GM23338 (cell line): ENCODE data around the gene ADGRV1. TPM values are rescaled to one million over a fixed set of nuclear protein-coding genes. Genes with fewer than 3 reads are reported as not detected.
A peak's percentile ranks its signal among the peaks of the same experiment; 100 is the strongest.
"Not testable (repeated sequence)": the region's sequence is repeated elsewhere in the genome, so short reads cannot be mapped to it uniquely, and the experiment has no call there.

Source experiments
- ATAC-seq: fragments of 200-7000 bp; cut with Tn5 transposase; 3 replicates; pipeline ENCODE4 v1.9.1; 2020
- DNase-seq: peaks from one replicate; pipeline ENCODE4 v3.0.0-alpha.2; 2015; ENCODE audit warnings: low spot score
- H2AFZ ChIP-seq: fragments of 200-600 bp; sonication (generic); 2 replicates; pipeline ENCODE4 v1.8.0; 2016; ENCODE audit warnings: antibody characterized with exemption, mild to moderate bottlenecking, moderate library complexity
- H3F3A ChIP-seq: fragments of 200-600 bp; sonication (generic); replicated peaks from 2 replicates; pipeline ENCODE4 v1.8.0; 2017; ENCODE audit warnings: antibody characterized with exemption, mixed run types, low read depth
- H3K27ac ChIP-seq: fragments of 200-600 bp; sonication (generic); 2 replicates; pipeline ENCODE4 v1.6.1; 2016; ENCODE audit warnings: low read depth
- H3K27me3 ChIP-seq: fragments of 200-600 bp; sonication (generic); 2 replicates; pipeline ENCODE4 v1.8.0; 2016; ENCODE audit warnings: mild to moderate bottlenecking, mixed run types, moderate library complexity; ENCODE audit not compliant: insufficient read depth
- H3K36me3 ChIP-seq: fragments of 200-600 bp; sonication (generic); 2 replicates; pipeline ENCODE4 v1.8.0; 2016; ENCODE audit warnings: mild to moderate bottlenecking; ENCODE audit not compliant: insufficient read depth
- H3K4me1 ChIP-seq: fragments of 200-600 bp; sonication (generic); 2 replicates; pipeline ENCODE4 v1.8.0; 2016; ENCODE audit warnings: mild to moderate bottlenecking, moderate library complexity; ENCODE audit not compliant: insufficient read depth
- H3K4me2 ChIP-seq: fragments of 200-600 bp; sonication (generic); 2 replicates; pipeline ENCODE4 v1.7.1; 2017; ENCODE audit warnings: mixed run types
- H3K4me3 ChIP-seq: fragments of 200-600 bp; sonication (generic); 2 replicates; pipeline ENCODE4 v1.6.1; 2016; ENCODE audit warnings: mixed run types
- H3K79me2 ChIP-seq: fragments of 200-600 bp; sonication (generic); replicated peaks from 2 replicates; pipeline ENCODE4 v1.8.0; 2017; ENCODE audit warnings: mild to moderate bottlenecking; ENCODE audit not compliant: insufficient read depth
- H3K9me2 ChIP-seq: fragments of 200-600 bp; sonication (generic); 2 replicates; pipeline ENCODE4 v1.8.0; 2017; ENCODE audit not compliant: insufficient read depth
- H4K20me1 ChIP-seq: fragments of 200-600 bp; sonication (generic); replicated peaks from 2 replicates; pipeline ENCODE4 v1.8.0; 2017; ENCODE audit warnings: mild to moderate bottlenecking; ENCODE audit not compliant: insufficient read depth
- H3K27ac Mint-ChIP-seq: 2 replicates; pipeline ENCODE4 v1.8.0; 2020; ENCODE audit warnings: inconsistent platforms, mild to moderate bottlenecking, moderate library complexity, mixed read lengths
- H3K27me3 Mint-ChIP-seq: 3 replicates; pipeline ENCODE4 v1.8.0; 2022; ENCODE audit warnings: low read depth, mild to moderate bottlenecking, moderate library complexity, mixed read lengths, inconsistent platforms; ENCODE audit not compliant: insufficient read depth, poor library complexity
- H3K36me3 Mint-ChIP-seq: 3 replicates; pipeline ENCODE4 v1.8.0; 2021; ENCODE audit warnings: low read depth, mild to moderate bottlenecking, inconsistent platforms, moderate library complexity, mixed read lengths
- H3K4me1 Mint-ChIP-seq: 3 replicates; pipeline ENCODE4 v1.8.0; 2020; ENCODE audit warnings: mild to moderate bottlenecking, inconsistent platforms, mixed read lengths
- H3K4me3 Mint-ChIP-seq: 3 replicates; pipeline ENCODE4 v1.8.0; 2021; ENCODE audit warnings: moderate library complexity, mild to moderate bottlenecking, inconsistent platforms, mixed read lengths
- H3K9me3 Mint-ChIP-seq: 3 replicates; pipeline ENCODE4 v1.8.0; 2020; ENCODE audit warnings: moderate library complexity, mild to moderate bottlenecking, inconsistent platforms, mixed read lengths
- ZNF114 ChIP-seq: fragments of 250-450 bp; sonication (Bioruptor Pico); IDR thresholded peaks from 2 replicates; pipeline ENCODE4 v1.5.0; 2020; ENCODE audit warnings: mild to moderate bottlenecking, moderate library complexity
- polyA plus RNA-seq: library from polyadenylated mRNA; unstranded; fragments of >200 nt; fragmentation: Nextera tagmentation; extraction: Ambion mirVana; gene quantifications from 2 replicates; pipeline ENCODE4 v1.2.1, GENCODE V29; 2016
- total RNA-seq: library from RNA; depleted of rRNA; stranded (reverse); fragments of >200 nt; shearing (Covaris generic); gene quantifications from 2 replicates; pipeline ENCODE4 v1.2.3, GENCODE V29; 2014
- TF ChIP-seq, protein P1 (sequence below), 2 experiments: fragments of 200-600 bp in 1 of 2; sonication (generic) in 1 of 2; conservative IDR thresholded peaks; 2 replicates each; pipeline versions ENCODE4 v1.5.1 to v1.6.1; 2016 to 2017; ENCODE audit warnings: antibody characterized with exemption in 2 of 2, low read depth in 2 of 2, mild to moderate bottlenecking in 2 of 2, moderate library complexity in 1 of 2
- TF ChIP-seq, protein P2 (sequence below): fragments of 250-450 bp; sonication (Bioruptor Pico); IDR thresholded peaks from 2 replicates; pipeline ENCODE4 v1.5.0; 2020; ENCODE audit warnings: mild to moderate bottlenecking, moderate library complexity

The ADGRV1 gene
- total and polyA plus RNA-seq, 2 experiments from 2014 or later: 46.1 to 149 TPM

DNA sequence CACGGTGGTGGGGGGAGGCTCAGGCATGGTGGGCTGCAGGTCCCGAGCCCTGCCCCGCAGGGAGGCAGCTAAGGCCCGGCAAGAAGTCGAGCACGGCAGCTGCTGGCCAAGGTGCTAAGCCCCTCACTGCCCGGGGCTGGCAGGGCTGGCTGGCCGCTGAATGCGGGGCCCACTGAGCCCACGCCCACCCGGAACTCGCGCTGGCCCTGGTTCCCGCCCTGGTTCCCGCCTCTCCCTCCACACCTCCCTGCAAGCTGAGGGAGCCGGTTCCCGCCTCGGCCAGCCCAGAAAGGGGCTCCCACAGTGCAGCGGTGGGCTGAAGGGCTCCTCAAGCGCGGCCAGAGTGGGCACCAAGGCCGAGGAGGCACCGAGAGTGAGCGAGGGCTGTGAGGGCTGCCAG lies 289.0 kb downstream of the ADGRV1 start:
- not testable (repeated sequence) for ATAC-seq, H3F3A ChIP-seq, H3K27ac Mint-ChIP-seq, H3K27me3 Mint-ChIP-seq, H3K4me2 ChIP-seq, H3K4me1 ChIP-seq, DNase-seq, H3K27me3 ChIP-seq, H3K9me2 ChIP-seq, H3K36me3 ChIP-seq, H3K4me3 Mint-ChIP-seq, H2AFZ ChIP-seq, H3K4me1 Mint-ChIP-seq, H4K20me1 ChIP-seq, H3K27ac ChIP-seq, H3K79me2 ChIP-seq, H3K4me3 ChIP-seq
- peaks cover 15% of the 10 kb centered on the region for H3K9me3 Mint-ChIP-seq
- peaks cover 29% of the 10 kb centered on the region for H3K36me3 Mint-ChIP-seq

DNA sequence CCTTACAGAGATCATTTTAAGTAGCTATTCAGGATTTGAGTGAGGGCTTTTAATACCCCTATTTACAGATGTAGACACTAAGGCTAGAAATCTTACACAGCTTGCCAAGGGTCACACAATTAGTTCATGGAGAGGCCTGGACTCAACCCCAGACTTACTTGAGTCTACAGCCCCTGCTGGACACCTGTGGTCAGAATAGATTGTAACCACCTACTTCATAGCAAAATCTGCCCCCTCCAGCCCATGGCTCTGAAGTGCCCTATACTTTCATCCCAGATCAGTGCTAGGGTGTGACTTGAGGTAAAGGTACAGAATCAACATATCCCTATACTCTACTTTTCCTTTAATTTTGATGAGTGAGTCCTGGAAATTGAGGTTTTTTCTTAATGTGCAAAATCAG lies 291.3 kb downstream of the ADGRV1 start:
- no peak overlapping the region for H3K4me3 ChIP-seq
- Mint-ChIP-seq H3K4me1 (no peaks in the 10 kb centered on the region), H3K9me3 (peaks cover 15% of the 10 kb centered on the region), H3K36me3 (peaks cover 26% of the 10 kb centered on the region), H3K27ac (no peak overlapping the region), H3K27me3 (no peaks in the 10 kb centered on the region), H3K4me3 (no peak overlapping the region)
- no peaks in the 10 kb centered on the region; the same call in 1 of the 2 replicates for H4K20me1 ChIP-seq
- H3K4me2 ChIP-seq: no peak overlapping the region
- H3K9me2 ChIP-seq: no peaks in the 10 kb centered on the region
- no peak overlapping the region for H3K27ac ChIP-seq
- no peaks in the 10 kb centered on the region for H3K4me1 ChIP-seq
- peaks cover 4% of the 10 kb centered on the region; the same call in 1 of the 2 replicates for H3K36me3 ChIP-seq
- no peak overlapping the region for H2AFZ ChIP-seq
- DNase-seq (no peak), ATAC-seq (peak; percentile 35; the same call in 2 of the 3 replicates)
- H3K79me2 ChIP-seq: no peaks in the 10 kb centered on the region
- H3K27me3 ChIP-seq: no peaks in the 10 kb centered on the region
- TF ChIP-seq ZNF114 (CRISPR knock-in tag): no peak
- TF ChIP-seq, protein P1, sequence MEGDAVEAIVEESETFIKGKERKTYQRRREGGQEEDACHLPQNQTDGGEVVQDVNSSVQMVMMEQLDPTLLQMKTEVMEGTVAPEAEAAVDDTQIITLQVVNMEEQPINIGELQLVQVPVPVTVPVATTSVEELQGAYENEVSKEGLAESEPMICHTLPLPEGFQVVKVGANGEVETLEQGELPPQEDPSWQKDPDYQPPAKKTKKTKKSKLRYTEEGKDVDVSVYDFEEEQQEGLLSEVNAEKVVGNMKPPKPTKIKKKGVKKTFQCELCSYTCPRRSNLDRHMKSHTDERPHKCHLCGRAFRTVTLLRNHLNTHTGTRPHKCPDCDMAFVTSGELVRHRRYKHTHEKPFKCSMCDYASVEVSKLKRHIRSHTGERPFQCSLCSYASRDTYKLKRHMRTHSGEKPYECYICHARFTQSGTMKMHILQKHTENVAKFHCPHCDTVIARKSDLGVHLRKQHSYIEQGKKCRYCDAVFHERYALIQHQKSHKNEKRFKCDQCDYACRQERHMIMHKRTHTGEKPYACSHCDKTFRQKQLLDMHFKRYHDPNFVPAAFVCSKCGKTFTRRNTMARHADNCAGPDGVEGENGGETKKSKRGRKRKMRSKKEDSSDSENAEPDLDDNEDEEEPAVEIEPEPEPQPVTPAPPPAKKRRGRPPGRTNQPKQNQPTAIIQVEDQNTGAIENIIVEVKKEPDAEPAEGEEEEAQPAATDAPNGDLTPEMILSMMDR (conservative IDR thresholded peaks at IDR 0.05; ENCODE audit: low read depth in 2 of 2): 0 out of 4 replicates have a peak, but pooled peaks of 1 of the 2 experiments have one; percentile 12
- no peaks in the 10 kb centered on the region for H3F3A ChIP-seq

DNA sequence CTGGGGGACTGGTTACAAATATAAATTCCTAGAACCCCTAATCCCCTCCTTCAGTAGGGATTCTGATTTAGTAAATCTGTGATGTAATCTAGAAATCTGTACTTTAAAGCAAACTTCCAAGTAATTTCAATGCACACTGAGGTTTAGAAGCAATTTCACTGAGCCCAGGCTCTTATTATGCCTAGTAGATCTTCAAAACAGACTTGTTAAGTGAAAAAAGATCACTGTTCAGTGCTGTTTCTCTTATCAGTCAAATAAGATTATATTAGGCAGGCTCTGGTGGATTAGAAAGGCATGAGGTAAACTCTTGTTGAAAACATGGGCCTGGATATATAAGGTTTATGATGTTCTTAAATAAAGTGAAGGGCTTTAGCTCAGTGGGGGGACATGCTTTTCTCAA lies 293.9 kb downstream of the ADGRV1 start:
- H3K27ac Mint-ChIP-seq: no peak overlapping the region
- Histone ChIP-seq H3K27ac (no peak overlapping the region), H3K4me3 (no peak overlapping the region), H2AFZ (no peak overlapping the region), H3K36me3 (peaks cover 12% of the 10 kb centered on the region; the same call in 1 of the 2 replicates), H3K27me3 (no peaks in the 10 kb centered on the region), H3K9me2 (no peaks in the 10 kb centered on the region), H3K4me2 (no peak overlapping the region), H4K20me1 (no peaks in the 10 kb centered on the region; the same call in 1 of the 2 replicates), H3F3A (no peaks in the 10 kb centered on the region), H3K79me2 (no peaks in the 10 kb centered on the region), H3K4me1 (no peaks in the 10 kb centered on the region)
- 0 out of 3 replicates have a peak, but pooled peaks cover 2% of the 10 kb centered on the region for H3K9me3 Mint-ChIP-seq
- no peaks in the 10 kb centered on the region for H3K27me3 Mint-ChIP-seq
- H3K4me1 Mint-ChIP-seq: no peaks in the 10 kb centered on the region
- no peak for DNase-seq
- ATAC-seq: no peak
- H3K4me3 Mint-ChIP-seq: no peak overlapping the region
- H3K36me3 Mint-ChIP-seq: peaks cover 4% of the 10 kb centered on the region; the same call in 2 of the 3 replicates
- TF ChIP-seq ZNF114 (CRISPR knock-in tag): no peak
- TF ChIP-seq, protein P2, sequence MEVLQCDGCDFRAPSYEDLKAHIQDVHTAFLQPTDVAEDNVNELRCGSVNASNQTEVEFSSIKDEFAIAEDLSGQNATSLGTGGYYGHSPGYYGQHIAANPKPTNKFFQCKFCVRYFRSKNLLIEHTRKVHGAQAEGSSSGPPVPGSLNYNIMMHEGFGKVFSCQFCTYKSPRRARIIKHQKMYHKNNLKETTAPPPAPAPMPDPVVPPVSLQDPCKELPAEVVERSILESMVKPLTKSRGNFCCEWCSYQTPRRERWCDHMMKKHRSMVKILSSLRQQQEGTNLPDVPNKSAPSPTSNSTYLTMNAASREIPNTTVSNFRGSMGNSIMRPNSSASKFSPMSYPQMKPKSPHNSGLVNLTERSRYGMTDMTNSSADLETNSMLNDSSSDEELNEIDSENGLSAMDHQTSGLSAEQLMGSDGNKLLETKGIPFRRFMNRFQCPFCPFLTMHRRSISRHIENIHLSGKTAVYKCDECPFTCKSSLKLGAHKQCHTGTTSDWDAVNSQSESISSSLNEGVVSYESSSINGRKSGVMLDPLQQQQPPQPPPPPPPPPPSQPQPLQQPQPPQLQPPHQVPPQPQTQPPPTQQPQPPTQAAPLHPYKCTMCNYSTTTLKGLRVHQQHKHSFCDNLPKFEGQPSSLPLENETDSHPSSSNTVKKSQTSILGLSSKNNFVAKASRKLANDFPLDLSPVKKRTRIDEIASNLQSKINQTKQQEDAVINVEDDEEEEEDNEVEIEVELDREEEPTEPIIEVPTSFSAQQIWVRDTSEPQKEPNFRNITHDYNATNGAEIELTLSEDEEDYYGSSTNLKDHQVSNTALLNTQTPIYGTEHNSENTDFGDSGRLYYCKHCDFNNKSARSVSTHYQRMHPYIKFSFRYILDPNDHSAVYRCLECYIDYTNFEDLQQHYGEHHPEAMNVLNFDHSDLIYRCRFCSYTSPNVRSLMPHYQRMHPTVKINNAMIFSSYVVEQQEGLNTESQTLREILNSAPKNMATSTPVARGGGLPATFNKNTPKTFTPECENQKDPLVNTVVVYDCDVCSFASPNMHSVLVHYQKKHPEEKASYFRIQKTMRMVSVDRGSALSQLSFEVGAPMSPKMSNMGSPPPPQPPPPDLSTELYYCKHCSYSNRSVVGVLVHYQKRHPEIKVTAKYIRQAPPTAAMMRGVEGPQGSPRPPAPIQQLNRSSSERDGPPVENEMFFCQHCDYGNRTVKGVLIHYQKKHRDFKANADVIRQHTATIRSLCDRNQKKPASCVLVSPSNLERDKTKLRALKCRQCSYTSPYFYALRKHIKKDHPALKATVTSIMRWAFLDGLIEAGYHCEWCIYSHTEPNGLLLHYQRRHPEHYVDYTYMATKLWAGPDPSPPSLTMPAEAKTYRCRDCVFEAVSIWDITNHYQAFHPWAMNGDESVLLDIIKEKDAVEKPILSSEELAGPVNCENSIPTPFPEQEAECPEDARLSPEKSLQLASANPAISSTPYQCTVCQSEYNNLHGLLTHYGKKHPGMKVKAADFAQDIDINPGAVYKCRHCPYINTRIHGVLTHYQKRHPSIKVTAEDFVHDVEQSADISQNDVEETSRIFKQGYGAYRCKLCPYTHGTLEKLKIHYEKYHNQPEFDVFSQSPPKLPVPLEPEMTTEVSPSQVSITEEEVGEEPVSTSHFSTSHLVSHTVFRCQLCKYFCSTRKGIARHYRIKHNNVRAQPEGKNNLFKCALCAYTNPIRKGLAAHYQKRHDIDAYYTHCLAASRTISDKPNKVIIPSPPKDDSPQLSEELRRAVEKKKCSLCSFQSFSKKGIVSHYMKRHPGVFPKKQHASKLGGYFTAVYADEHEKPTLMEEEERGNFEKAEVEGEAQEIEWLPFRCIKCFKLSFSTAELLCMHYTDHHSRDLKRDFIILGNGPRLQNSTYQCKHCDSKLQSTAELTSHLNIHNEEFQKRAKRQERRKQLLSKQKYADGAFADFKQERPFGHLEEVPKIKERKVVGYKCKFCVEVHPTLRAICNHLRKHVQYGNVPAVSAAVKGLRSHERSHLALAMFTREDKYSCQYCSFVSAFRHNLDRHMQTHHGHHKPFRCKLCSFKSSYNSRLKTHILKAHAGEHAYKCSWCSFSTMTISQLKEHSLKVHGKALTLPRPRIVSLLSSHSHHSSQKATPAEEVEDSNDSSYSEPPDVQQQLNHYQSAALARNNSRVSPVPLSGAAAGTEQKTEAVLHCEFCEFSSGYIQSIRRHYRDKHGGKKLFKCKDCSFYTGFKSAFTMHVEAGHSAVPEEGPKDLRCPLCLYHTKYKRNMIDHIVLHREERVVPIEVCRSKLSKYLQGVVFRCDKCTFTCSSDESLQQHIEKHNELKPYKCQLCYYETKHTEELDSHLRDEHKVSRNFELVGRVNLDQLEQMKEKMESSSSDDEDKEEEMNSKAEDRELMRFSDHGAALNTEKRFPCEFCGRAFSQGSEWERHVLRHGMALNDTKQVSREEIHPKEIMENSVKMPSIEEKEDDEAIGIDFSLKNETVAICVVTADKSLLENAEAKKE (CRISPR knock-in tag): no peak
- TF ChIP-seq, protein P1 (conservative IDR thresholded peaks at IDR 0.05; ENCODE audit: low read depth in 2 of 2): no peak
